Nephron progenitor cell (in vitro differentiated cells): ENCODE measurements around the gene B3GALT6.

ENCODE experiments used
- DNase-seq: peaks from one replicate; pipeline ENCODE4 v3.0.0; 2021
- H3K27ac Mint-ChIP-seq: 2 replicates; pipeline ENCODE4 v1.8.0; 2021; ENCODE audit warnings: mild to moderate bottlenecking, moderate library complexity, mixed read lengths
- H3K27me3 Mint-ChIP-seq: 2 replicates; pipeline ENCODE4 v1.8.0; 2021; ENCODE audit warnings: mild to moderate bottlenecking, low read depth, mixed read lengths; ENCODE audit not compliant: poor library complexity
- H3K36me3 Mint-ChIP-seq: 2 replicates; pipeline ENCODE4 v1.8.0; 2021; ENCODE audit warnings: low read depth, mixed read lengths
- H3K4me1 Mint-ChIP-seq: 2 replicates; pipeline ENCODE4 v1.8.0; 2021; ENCODE audit warnings: mixed read lengths
- H3K4me3 Mint-ChIP-seq: 2 replicates; pipeline ENCODE4 v1.8.0; 2021; ENCODE audit warnings: mild to moderate bottlenecking, moderate library complexity, mixed read lengths
- H3K9me3 Mint-ChIP-seq: 2 replicates; pipeline ENCODE4 v1.8.0; 2021; ENCODE audit warnings: mild to moderate bottlenecking, moderate library complexity, mixed read lengths
- TF ChIP-seq, protein P1 (sequence below): fragments of 200-600 bp; sonication (generic); IDR thresholded peaks from 2 replicates; pipeline ENCODE4 v1.5.0; 2021; ENCODE audit warnings: antibody characterized with exemption

The B3GALT6 gene

DNA sequence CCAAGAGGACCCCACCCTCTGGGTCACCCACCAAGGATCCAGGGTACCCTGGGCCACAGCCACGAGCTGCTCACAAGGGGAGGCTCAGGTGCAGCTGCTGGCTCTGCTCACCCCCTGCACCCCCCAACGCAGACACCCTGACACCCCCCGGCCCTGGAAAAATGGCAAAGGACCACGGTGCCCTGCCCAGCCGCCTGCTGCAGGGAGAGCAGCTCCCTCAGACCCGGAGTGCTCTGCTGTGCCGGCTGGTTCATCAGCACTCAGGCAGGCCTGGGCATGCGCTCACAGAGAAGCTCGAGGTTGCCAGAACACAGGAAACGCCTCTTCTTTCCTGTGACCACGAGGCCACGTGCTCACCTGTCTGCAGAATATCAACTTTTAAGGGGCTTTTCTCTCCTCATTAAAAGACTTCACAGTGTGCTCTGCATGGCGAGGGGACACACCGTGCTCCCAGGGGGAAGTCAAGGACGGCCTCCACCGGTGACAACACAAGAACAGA is 18.8 kb downstream of the B3GALT6 start:
- Mint-ChIP-seq H3K27ac (peak overlapping the region; percentile 32), H3K9me3 (no peaks in the 10 kb centered on the region), H3K4me1 (peaks cover 13% of the 10 kb centered on the region), H3K27me3 (peaks cover 15% of the 10 kb centered on the region), H3K36me3 (peaks cover 19% of the 10 kb centered on the region), H3K4me3 (no peak overlapping the region)
- no peak for DNase-seq
- TF ChIP-seq, protein P1, sequence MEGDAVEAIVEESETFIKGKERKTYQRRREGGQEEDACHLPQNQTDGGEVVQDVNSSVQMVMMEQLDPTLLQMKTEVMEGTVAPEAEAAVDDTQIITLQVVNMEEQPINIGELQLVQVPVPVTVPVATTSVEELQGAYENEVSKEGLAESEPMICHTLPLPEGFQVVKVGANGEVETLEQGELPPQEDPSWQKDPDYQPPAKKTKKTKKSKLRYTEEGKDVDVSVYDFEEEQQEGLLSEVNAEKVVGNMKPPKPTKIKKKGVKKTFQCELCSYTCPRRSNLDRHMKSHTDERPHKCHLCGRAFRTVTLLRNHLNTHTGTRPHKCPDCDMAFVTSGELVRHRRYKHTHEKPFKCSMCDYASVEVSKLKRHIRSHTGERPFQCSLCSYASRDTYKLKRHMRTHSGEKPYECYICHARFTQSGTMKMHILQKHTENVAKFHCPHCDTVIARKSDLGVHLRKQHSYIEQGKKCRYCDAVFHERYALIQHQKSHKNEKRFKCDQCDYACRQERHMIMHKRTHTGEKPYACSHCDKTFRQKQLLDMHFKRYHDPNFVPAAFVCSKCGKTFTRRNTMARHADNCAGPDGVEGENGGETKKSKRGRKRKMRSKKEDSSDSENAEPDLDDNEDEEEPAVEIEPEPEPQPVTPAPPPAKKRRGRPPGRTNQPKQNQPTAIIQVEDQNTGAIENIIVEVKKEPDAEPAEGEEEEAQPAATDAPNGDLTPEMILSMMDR: no peak

DNA sequence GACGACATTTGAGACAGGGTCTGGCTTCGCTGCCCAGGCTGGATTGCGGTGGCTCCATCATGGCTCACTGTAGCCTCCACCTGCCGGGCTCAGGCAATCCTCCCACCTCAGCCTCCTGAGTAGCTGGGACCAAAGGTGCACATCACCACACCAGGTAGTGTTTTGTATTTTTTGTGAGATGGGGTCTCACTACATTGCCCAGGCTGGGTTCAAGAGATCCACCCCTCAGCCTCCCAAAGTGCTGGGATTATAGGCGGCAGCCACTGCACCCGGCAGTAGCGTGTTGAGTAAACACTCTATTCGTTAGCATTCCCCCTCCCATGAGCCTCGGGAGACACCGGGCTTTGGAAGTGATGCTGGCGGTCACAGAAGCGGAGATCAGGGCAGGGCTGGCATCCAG is 21.3 kb downstream of the B3GALT6 start:
- Mint-ChIP-seq H3K4me1 (peaks cover 18% of the 10 kb centered on the region), H3K27ac (no peak overlapping the region), H3K36me3 (peaks cover 37% of the 10 kb centered on the region), H3K27me3 (peaks cover 3% of the 10 kb centered on the region), H3K9me3 (no peaks in the 10 kb centered on the region), H3K4me3 (no peak overlapping the region)
- TF ChIP-seq, protein P1: no peak
- no peak for DNase-seq

DNA sequence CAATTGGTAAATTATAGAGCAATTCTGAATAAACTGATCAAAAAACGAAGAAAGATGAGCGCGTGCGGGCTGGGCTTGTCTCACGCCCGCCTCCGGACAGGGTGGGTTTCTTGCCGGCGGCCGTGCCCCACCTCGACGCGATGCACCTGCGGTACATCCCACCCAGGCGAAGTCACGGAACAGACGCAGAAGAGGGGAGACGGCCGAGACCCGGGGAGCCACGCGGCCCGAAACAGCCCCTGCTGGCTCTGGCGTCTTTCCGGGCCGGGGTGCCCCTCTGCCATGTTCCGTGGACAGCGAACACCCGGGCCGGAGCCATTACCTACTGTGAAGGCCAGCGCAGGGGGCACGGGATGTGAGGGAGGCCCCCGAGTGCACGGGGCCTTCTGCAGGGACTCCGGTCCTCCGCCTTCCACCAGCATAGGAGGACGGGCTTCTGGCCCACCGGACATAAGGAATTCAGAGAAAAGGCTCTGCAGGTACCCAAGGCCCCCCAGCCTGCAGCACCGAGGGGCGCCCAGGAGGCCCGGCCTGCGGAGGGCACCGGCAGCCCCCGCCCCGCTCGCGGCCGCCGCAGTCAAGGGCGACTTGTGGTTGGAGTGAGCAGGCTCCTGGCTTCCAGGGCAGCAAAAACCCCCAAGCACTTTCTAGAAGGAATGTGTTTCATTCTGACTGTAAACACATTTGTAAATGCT is 22.1 kb downstream of the B3GALT6 start:
- Mint-ChIP-seq H3K9me3 (no peaks in the 10 kb centered on the region), H3K4me1 (peaks cover 18% of the 10 kb centered on the region), H3K4me3 (no peak overlapping the region), H3K27me3 (peaks cover 3% of the 10 kb centered on the region), H3K27ac (no peak overlapping the region), H3K36me3 (peaks cover 41% of the 10 kb centered on the region)
- TF ChIP-seq, protein P1: no peak
- no peak for DNase-seq

DNA sequence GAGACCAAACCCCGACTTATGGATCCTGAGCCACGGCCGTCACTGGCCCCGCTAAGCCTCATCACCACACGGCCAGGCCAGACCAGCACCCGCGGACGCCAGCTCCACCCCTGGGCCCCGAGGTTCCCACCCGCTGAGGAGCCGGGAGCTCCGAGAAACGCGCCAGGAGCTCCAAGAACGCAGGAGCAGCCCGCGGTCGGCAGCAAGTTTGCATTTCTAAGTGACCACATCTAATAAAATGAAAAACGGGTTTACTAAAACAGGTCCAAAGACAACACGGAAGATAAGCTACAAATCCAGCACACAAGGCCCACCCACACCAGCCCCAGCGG is 22.6 kb downstream of the B3GALT6 start:
- Mint-ChIP-seq H3K27me3 (peaks cover under 1% of the 10 kb centered on the region), H3K4me3 (no peak overlapping the region), H3K27ac (no peak overlapping the region), H3K9me3 (no peaks in the 10 kb centered on the region), H3K4me1 (peaks cover 18% of the 10 kb centered on the region), H3K36me3 (peaks cover 46% of the 10 kb centered on the region)
- TF ChIP-seq, protein P1: no peak
- DNase-seq: no peak

DNA sequence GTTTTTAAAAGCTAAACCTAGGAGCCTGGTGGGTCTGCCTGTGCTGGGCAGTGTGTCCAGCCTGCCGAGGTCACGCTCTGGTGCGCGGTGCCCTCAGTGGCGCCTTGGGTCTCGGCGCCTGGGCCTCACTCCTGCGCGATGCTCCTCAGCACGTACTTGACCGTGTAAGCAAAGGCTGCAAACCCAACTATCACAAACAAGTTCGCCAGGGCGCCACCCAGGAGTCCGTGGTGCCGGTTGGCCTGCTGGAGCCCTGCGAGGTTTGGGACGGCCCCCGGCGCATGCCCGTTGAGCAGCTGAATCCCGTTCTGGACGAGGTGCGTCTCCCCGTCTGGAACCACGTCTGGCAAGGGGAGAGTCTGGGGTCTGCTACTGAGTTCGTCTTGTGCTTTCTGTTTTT is 23.0 kb downstream of the B3GALT6 start:
- no peaks in the 10 kb centered on the region for H3K9me3 Mint-ChIP-seq
- H3K27ac Mint-ChIP-seq: no peak overlapping the region
- H3K4me1 Mint-ChIP-seq: peaks cover 17% of the 10 kb centered on the region
- TF ChIP-seq, protein P1: no peak
- H3K27me3 Mint-ChIP-seq: no peaks in the 10 kb centered on the region
- peaks cover 51% of the 10 kb centered on the region for H3K36me3 Mint-ChIP-seq
- no peak overlapping the region for H3K4me3 Mint-ChIP-seq
- no peak for DNase-seq

DNA sequence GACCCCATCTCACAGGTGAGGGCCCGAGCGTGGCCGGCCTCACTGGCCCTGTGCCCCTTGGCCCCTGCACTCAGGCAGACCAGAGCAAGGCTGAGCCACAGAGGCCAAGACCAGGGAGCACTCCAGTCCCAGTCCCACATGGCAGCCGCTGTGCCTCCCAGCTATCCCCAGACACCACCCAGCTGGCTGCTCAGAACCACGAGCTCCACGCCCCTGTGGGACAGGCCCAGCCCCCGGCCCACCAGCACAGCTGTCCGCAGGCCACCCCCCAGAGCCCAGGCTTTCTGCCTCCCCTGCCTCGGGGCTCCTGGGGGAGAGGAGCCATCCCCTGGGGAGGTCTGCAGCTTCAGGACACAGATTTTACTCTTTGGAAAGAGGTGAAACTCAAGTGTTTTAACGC is 23.6 kb downstream of the B3GALT6 start:
- Mint-ChIP-seq H3K27me3 (no peaks in the 10 kb centered on the region), H3K4me3 (no peak overlapping the region), H3K4me1 (peaks cover 15% of the 10 kb centered on the region), H3K27ac (peak overlapping the region; percentile 69), H3K9me3 (no peaks in the 10 kb centered on the region), H3K36me3 (peaks cover 56% of the 10 kb centered on the region)
- TF ChIP-seq, protein P1: no peak
- DNase-seq: no peak
